Eye (tissue), 1 donor: ENCODE measurements around the gene KDM2B.
"Not testable (repeated sequence)": the region's sequence is repeated elsewhere in the genome, so short reads cannot be mapped to it uniquely, and the experiment has no call there.

Source experiments
- DNase-seq: peaks from one replicate; pipeline ENCODE4 v3.0.0-alpha.2; 2015

Gene KDM2B

GRCh38 chr12:121495746-121496145 is 85.1 kb downstream of the KDM2B start:
- no peak for DNase-seq

- DNase-seq: peak; percentile 62
Observed at GRCh38 chr12:121494093-121494787, 86.6 kb downstream of the KDM2B start.

- no peak for DNase-seq
Observed at GRCh38 chr12:121490401-121491281, 90.2 kb downstream of the KDM2B start.

- no peak for DNase-seq
Observed at GRCh38 chr12:121489874-121490273, 90.9 kb downstream of the KDM2B start.

GRCh38 chr12:121484967-121485366 is 95.9 kb downstream of the KDM2B start:
- DNase-seq: no peak

GRCh38 chr12:121484564-121484963 is 96.3 kb downstream of the KDM2B start:
- not testable (repeated sequence) for DNase-seq

GRCh38 chr12:121483949-121484348 is 96.9 kb downstream of the KDM2B start:
- no peak for DNase-seq

- DNase-seq: no peak
Observed at GRCh38 chr12:121476477-121476876, 104.3 kb downstream of the KDM2B start.

GRCh38 chr12:121475279-121475678 is 105.5 kb downstream of the KDM2B start:
- no peak for DNase-seq

GRCh38 chr12:121472150-121472905 is 108.5 kb downstream of the KDM2B start:
- no peak for DNase-seq

GRCh38 chr12:121470751-121471150 is 110.1 kb downstream of the KDM2B start:
- no peak for DNase-seq

GRCh38 chr12:121468499-121468801 is 112.4 kb downstream of the KDM2B start:
- DNase-seq: peak; percentile 56

- DNase-seq: peak; percentile 83
Observed at GRCh38 chr12:121467638-121468498, 113.0 kb downstream of the KDM2B start.

- DNase-seq: peak; percentile 93
Observed at GRCh38 chr12:121466794-121467637, 113.8 kb downstream of the KDM2B start.

- peak; percentile 62 for DNase-seq
Observed at GRCh38 chr12:121465921-121466793, 114.7 kb downstream of the KDM2B start.

- DNase-seq: no peak
Observed at GRCh38 chr12:121464331-121464730, 116.5 kb downstream of the KDM2B start.

GRCh38 chr12:121461048-121461447 is 119.8 kb downstream of the KDM2B start:
- no peak for DNase-seq

- no peak for DNase-seq
Observed at GRCh38 chr12:121456551-121456950, 124.3 kb downstream of the KDM2B start.

- no peak for DNase-seq
Observed at GRCh38 chr12:121455766-121456420, 124.9 kb downstream of the KDM2B start.

- DNase-seq: no peak
Observed at GRCh38 chr12:121454921-121455320, 125.9 kb downstream of the KDM2B start.
